Adrenal gland (tissue), 12 donors: ENCODE results near the gene ZNF284. TPM values are rescaled to one million over a fixed set of nuclear protein-coding genes. Genes with fewer than 3 reads are reported as not detected.
A peak's percentile ranks its signal among the peaks of the same experiment; 100 is the strongest.

Experiments
- DNase-seq, 7 donors: peaks; one replicate each; pipeline ENCODE4 v3.0.0-alpha.2; 2019 to 2020
- H3K27ac ChIP-seq, 5 donors: fragments of 200-600 bp; sonication (generic) in 4 of 5; 1 replicate in 3 of 5; 2 replicates in 2 of 5; pipeline versions ENCODE4 v1.5.1 to v1.8.0; 2016 to 2020; ENCODE audit warnings: mild to moderate bottlenecking in 1 of 5
- H3K27me3 ChIP-seq: fragments of 200-600 bp; 2 replicates; pipeline ENCODE4 v1.8.0; 2021
- H3K36me3 ChIP-seq, 2 donors: fragments of 200-600 bp; replicated peaks in 1 of 2; 1 replicate in 1 of 2; 2 replicates in 1 of 2; pipeline versions ENCODE4 v1.5.1 to v1.8.0; 2018 to 2022
- H3K4me1 ChIP-seq, 2 donors: fragments of 200-600 bp; replicated peaks in 1 of 2; 1 replicate in 1 of 2; 2 replicates in 1 of 2; pipeline versions ENCODE4 v1.5.1 to v1.8.0; 2018 to 2021
- H3K4me3 ChIP-seq, 4 donors: fragments of 200-600 bp; sonication (generic) in 3 of 4; one replicate each; pipeline ENCODE4 v1.5.1; 2016 to 2018
- H3K9me3 ChIP-seq, 3 donors: fragments of 200-600 bp; sonication (generic) in 1 of 3; replicated peaks in 1 of 3; 1 replicate in 2 of 3; 2 replicates in 1 of 3; pipeline versions ENCODE4 v1.5.1 to v1.8.0; 2016 to 2021
- POLR2A ChIP-seq, 2 donors: fragments of 450-650 bp; IDR thresholded peaks; one replicate each; pipeline ENCODE4 v1.6.1; 2017; ENCODE audit warnings: antibody characterized with exemption in 2 of 2, mild to moderate bottlenecking in 2 of 2, moderate library complexity in 1 of 2
- WGBS, 4 donors: extraction: QIAGEN DNeasy Blood & Tissue Kit in 2 of 4; methylation state at CpG; one replicate each; pipeline versions ENCODE4 v1.1.5 to v1.1.7; 2013 to 2017; 5-methylcytosine and 5-hydroxymethylcytosine counted together
- intact Hi-C, 2 donors: fragments of 100-400 bp; cut with DNase I; formaldehyde crosslinking; loops; one replicate each; pipeline versions ENCODE4 v1.14.1 to v1.15.0; 2022 to 2023
- polyA plus RNA-seq, 3 donors: library from polyadenylated mRNA; stranded (reverse); fragments of 200-250 nt in 2 of 3; fragments of 350-450 nt in 1 of 3; fragmentation: Illumina TruSeq in 1 of 3; extraction: RNeasy Lipid Tissue Mini Kit (QIAGEN cat#74804) in 1 of 3; gene quantifications; one replicate each; pipeline ENCODE4 v1.2.3, GENCODE V29; 2013 to 2014
- total RNA-seq, 9 donors: library from RNA; depleted of rRNA in 4 of 9; stranded (reverse); fragments of >200 nt in 4 of 9; fragments of 120-200 nt in 1 of 9; fragmentation: NEBNext Ultra II Directional in 1 of 9; extraction: Animal tissue kit (Norgen Biotek cat#: 25700) in 1 of 9; gene quantifications; one replicate each; pipeline versions ENCODE4 v1.1.0 to v1.2.4, GENCODE V29; 2013 to 2023
- TF ChIP-seq, protein P1 (sequence below), 6 experiments: fragments of 450-650 bp in 4 of 6; fragments of 200-600 bp in 2 of 6; sonication (generic) in 1 of 6; IDR thresholded peaks; 1 replicate in 5 of 6; 2 replicates in 1 of 6; pipeline versions ENCODE4 v1.5.1 to v1.8.0; 2016 to 2021; ENCODE audit warnings: antibody characterized with exemption in 6 of 6, mild to moderate bottlenecking in 2 of 6, moderate library complexity in 1 of 6
- donor health status: healthy with polysubstance abuse.
- donor health status: Bipolar disorder and iron deficiency.
- donor health status: DM: yes; HTN: yes; CAD: no.
- donor health status: DM: no; HTN: no; CAD: no.
- donor health status: DM: no; HTN: no; CAD: no.
- donor health status: DM: yes; HTN: yes; CAD: no.

The ZNF284 gene
- total and polyA plus RNA-seq, 12 donors, result 1.1 to 4.3 (median 2.7) TPM

DNA sequence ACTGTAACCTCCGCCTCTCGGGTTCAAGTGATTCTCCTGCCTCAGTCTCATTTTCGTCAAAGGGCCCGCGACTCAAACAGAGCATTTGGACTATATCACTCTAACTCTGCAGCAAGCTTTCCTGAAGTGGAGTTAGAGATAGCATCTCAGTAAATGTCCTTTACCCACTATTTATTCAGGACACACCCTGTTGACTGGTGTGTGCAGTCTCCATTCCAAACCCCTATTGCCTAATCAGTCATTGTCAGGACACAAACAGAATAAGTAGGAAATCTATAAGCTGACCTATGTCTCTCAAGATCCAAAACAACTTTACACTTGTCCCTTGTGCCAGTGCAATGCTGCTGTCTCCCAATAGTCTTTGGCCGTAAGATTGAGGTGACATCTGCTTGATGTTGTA is 45.3 kb upstream of the ZNF284 start:
- TF ChIP-seq, protein P1, sequence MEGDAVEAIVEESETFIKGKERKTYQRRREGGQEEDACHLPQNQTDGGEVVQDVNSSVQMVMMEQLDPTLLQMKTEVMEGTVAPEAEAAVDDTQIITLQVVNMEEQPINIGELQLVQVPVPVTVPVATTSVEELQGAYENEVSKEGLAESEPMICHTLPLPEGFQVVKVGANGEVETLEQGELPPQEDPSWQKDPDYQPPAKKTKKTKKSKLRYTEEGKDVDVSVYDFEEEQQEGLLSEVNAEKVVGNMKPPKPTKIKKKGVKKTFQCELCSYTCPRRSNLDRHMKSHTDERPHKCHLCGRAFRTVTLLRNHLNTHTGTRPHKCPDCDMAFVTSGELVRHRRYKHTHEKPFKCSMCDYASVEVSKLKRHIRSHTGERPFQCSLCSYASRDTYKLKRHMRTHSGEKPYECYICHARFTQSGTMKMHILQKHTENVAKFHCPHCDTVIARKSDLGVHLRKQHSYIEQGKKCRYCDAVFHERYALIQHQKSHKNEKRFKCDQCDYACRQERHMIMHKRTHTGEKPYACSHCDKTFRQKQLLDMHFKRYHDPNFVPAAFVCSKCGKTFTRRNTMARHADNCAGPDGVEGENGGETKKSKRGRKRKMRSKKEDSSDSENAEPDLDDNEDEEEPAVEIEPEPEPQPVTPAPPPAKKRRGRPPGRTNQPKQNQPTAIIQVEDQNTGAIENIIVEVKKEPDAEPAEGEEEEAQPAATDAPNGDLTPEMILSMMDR (IDR thresholded peaks at IDR 0.05), result no peak
- no peak for TF ChIP-seq POLR2A (IDR thresholded peaks at IDR 0.05)
- DNase-seq, result no peak
- Histone ChIP-seq H3K27ac (no peak overlapping the region), H3K4me3 (no peak overlapping the region), H3K27me3 (no peaks in the 10 kb centered on the region), H3K4me1 (peaks cover 0 to 5% of the 10 kb centered on the region in 2 donors), H3K36me3 (peaks cover 0 to 45% of the 10 kb centered on the region in 2 donors), H3K9me3 (peaks cover 0 to 18% (median 0%) of the 10 kb centered on the region in 3 donors)
- intact Hi-C loops, result no loop called here
- WGBS, 4 donors, result 93 to 98% (median 97%) methylated on average over 6 of the region's 6 CpGs

DNA sequence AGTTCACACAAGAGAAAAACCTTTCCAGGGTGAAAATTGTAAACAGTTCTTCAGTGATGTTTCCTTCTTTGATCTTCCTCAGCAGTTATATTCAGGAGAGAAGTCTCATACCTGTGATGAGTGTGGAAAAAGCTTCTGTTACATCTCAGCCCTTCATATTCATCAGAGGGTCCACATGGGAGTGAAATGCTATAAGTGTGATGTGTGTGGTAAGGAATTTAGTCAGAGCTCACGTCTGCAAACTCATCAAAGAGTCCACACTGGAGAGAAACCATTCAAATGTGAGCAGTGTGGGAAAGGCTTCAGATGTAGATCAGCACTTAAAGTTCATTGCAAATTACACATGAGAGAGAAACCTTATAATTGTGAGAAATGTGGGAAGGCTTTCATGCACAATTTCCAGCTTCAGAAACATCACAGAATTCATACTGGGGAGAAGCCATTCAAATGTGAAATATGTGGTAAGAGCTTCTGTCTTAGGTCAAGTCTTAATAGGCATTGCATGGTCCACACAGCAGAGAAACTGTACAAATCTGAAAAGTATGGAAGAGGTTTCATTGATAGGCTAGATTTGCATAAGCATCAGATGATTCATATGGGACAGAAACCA is 39.9 kb upstream of the ZNF284 start:
- intact Hi-C loops, result no loop called here
- DNase-seq, result no peak
- Histone ChIP-seq H3K27ac (no peak overlapping the region), H3K36me3 (peaks cover 0 to 48% of the 10 kb centered on the region in 2 donors), H3K4me3 (no peak overlapping the region), H3K9me3 (peaks cover 0 to 33% (median 16%) of the 10 kb centered on the region in 3 donors), H3K27me3 (no peaks in the 10 kb centered on the region), H3K4me1 (no peaks in the 10 kb centered on the region)
- TF ChIP-seq, protein P1 (IDR thresholded peaks at IDR 0.05), result no peak
- no peak for TF ChIP-seq POLR2A (IDR thresholded peaks at IDR 0.05)
- WGBS, 4 donors, result 81 to 97% (median 88%) methylated on average over 1 of the region's 1 CpG

DNA sequence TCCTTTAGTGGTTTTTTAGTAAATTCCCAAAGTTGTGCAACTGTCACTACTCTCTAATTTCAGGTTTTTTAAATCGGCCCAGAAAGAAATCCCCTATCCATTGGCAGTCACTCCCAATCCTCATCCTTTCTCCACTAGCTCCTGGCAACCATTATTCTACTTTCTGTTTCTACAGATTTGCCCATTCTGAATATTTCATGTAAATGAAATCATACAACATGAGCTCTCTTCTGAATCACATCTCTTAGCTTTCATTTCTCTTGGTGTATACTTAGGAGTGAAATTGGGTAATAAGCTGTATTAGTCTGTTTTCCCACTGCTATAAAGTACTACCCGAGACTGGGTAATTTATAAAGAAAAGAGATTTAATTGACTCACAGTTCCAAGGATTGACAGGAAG is 29.8 kb upstream of the ZNF284 start:
- no peaks in the 10 kb centered on the region for H3K9me3 ChIP-seq
- no peak for DNase-seq
- no peak overlapping the region for H3K4me3 ChIP-seq
- no peak overlapping the region for H3K27ac ChIP-seq
- H3K4me1 ChIP-seq, result no peaks in the 10 kb centered on the region
- no peaks in the 10 kb centered on the region for H3K27me3 ChIP-seq
- WGBS, 4 donors, result 61 to 64% (median 62%) methylated on average over 2 of the region's 2 CpGs
- TF ChIP-seq POLR2A (IDR thresholded peaks at IDR 0.05), result no peak
- TF ChIP-seq, protein P1 (IDR thresholded peaks at IDR 0.05), result no peak
- intact Hi-C loops, result no loop called here
- no peaks in the 10 kb centered on the region for H3K36me3 ChIP-seq

DNA sequence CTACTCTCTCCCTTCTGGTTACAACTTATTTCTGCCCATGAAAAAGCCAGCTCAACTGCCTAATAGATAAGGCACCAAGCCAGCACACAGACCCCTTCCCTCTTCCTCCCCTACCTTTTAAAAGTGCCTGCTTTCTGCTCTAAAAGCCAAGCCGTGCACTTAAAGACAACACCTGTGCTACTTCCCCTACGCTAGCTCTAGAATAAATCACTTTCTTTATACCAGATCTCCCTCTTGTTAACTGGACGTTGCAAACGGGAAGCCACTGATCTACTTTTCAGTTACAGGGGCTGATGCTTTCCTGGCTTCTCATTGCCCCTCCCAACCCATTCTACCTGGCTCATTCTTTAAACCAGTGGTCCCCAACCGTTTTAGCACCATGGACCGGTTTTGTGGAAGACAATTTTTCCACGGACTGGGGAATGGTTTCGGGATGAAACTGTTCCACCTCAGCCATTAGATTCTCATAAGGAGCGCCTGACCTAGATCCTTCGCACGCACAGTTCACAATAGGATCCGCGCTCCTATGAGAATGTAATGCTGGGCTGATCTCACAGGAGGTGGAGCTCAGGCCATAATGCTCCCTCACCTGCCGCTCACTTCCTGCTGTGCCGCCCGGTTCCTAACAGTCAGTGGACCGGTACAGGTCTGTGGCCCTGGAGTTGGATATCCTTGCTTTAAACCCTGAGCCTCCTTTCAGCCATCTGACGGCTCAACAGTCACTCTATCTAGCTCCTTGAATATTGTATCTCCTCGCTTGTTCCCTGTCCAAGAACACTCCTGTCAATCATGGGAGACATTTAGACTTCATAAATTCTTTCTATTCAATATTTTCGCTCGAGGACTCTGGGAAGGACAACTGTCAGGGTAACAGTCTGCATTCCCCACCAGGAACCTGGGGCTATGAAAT is 21.0 kb upstream of the ZNF284 start:
- intact Hi-C loops, result no loop called here

More for the DNA sequence above, 21.0 kb upstream of the ZNF284 start:
- TF ChIP-seq, protein P1 (IDR thresholded peaks at IDR 0.05), result no peak
- TF ChIP-seq POLR2A (IDR thresholded peaks at IDR 0.05), result no peak
- Histone ChIP-seq H3K36me3 (peaks cover 0 to 6% of the 10 kb centered on the region in 2 donors), H3K4me3 (peak overlapping the region; percentile 31 to 86 (median 50)), H3K27ac (peak overlapping the region in 2 of 5 donors; percentile 48 to 83), H3K27me3 (no peaks in the 10 kb centered on the region), H3K4me1 (peaks cover 7 to 14% of the 10 kb centered on the region in 2 donors), H3K9me3 (no peaks in the 10 kb centered on the region)
- DNase-seq, result peak in 2 of 7 donors; percentile 8 to 10
- 11 to 16% (median 11%) methylated on average over 13 to 21 of the region's 21 CpGs for WGBS, 4 donors
